Upper lobe of left lung (tissue), 4 donors: ENCODE data around the gene HBM.
"Not testable (repeated sequence)": the region's sequence is repeated elsewhere in the genome, so short reads cannot be mapped to it uniquely, and the experiment has no call there.

Experiments
- POLR2A ChIP-seq, 4 donors: fragments of 450-650 bp; IDR thresholded peaks; one replicate each; pipeline ENCODE4 v1.5.1; 2016 to 2017; ENCODE audit warnings: antibody characterized with exemption in 4 of 4, mild to moderate bottlenecking in 2 of 4
- TF ChIP-seq, protein P1 (sequence below), 6 experiments: fragments of 450-650 bp in 4 of 6; fragments of 200-600 bp in 2 of 6; sonication (generic) in 2 of 6; IDR thresholded peaks; one replicate each; pipeline ENCODE4 v1.5.1; 2016 to 2019; ENCODE audit warnings: antibody characterized with exemption in 6 of 6

DNA sequence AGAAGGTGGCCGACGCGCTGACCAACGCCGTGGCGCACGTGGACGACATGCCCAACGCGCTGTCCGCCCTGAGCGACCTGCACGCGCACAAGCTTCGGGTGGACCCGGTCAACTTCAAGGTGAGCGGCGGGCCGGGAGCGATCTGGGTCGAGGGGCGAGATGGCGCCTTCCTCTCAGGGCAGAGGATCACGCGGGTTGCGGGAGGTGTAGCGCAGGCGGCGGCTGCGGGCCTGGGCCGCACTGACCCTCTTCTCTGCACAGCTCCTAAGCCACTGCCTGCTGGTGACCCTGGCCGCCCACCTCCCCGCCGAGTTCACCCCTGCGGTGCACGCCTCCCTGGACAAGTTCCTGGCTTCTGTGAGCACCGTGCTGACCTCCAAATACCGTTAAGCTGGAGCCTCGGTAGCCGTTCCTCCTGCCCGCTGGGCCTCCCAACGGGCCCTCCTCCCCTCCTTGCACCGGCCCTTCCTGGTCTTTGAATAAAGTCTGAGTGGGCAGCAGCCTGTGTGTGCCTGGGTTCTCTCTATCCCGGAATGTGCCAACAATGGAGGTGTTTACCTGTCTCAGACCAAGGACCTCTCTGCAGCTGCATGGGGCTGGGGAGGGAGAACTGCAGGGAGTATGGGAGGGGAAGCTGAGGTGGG lies 7.6 kb downstream of the HBM start:
- TF ChIP-seq, protein P1, sequence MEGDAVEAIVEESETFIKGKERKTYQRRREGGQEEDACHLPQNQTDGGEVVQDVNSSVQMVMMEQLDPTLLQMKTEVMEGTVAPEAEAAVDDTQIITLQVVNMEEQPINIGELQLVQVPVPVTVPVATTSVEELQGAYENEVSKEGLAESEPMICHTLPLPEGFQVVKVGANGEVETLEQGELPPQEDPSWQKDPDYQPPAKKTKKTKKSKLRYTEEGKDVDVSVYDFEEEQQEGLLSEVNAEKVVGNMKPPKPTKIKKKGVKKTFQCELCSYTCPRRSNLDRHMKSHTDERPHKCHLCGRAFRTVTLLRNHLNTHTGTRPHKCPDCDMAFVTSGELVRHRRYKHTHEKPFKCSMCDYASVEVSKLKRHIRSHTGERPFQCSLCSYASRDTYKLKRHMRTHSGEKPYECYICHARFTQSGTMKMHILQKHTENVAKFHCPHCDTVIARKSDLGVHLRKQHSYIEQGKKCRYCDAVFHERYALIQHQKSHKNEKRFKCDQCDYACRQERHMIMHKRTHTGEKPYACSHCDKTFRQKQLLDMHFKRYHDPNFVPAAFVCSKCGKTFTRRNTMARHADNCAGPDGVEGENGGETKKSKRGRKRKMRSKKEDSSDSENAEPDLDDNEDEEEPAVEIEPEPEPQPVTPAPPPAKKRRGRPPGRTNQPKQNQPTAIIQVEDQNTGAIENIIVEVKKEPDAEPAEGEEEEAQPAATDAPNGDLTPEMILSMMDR (IDR thresholded peaks at IDR 0.05), result not testable (repeated sequence)
- TF ChIP-seq POLR2A (IDR thresholded peaks at IDR 0.05), result not testable (repeated sequence)
